NCI-H2081 treated with DMSO at 0.1 percent for 48 hours (cell line): ENCODE measurements around the gene ILK.

Experiments used
- DNase-seq: peaks from one replicate; lab custom pipeline; 2025; lab: John Stamatoyannopoulos, UW

ILK gene

DNA sequence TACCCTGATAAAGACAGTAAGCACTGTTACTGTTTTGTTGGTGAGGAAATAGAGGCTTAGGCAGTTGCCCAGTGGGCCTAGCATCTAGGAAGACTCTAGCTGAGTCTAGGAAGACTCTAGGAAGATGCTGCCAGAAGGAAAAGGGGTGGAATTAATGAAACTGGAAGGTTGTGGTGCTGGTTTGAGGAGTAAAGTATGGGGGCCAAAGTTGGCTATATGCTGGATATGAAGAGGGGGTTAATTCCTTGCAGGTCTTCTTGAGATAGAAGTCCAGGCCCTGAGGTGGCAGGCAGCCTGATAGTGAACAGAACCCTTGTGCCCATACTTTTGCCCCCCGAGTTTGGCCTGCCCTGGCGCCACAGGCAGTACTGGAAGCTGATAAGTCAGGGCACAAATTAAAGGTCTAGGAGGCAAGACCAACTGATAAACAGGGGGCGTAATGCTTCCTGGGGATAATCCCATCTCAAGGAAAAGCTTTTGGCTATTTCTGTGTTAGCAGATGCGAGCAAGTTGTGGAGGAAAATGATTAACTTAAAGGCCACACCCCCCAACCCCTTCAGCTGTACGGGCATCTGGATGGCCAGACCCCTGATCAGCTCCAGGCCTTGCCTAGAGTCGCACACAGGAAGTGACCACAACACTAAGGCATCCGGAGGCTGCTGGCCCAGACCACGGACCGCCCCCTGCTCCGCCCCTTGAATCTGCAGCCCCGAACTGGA is 3.1 kb downstream of the ILK start:
- DNase-seq, result no peak

DNA sequence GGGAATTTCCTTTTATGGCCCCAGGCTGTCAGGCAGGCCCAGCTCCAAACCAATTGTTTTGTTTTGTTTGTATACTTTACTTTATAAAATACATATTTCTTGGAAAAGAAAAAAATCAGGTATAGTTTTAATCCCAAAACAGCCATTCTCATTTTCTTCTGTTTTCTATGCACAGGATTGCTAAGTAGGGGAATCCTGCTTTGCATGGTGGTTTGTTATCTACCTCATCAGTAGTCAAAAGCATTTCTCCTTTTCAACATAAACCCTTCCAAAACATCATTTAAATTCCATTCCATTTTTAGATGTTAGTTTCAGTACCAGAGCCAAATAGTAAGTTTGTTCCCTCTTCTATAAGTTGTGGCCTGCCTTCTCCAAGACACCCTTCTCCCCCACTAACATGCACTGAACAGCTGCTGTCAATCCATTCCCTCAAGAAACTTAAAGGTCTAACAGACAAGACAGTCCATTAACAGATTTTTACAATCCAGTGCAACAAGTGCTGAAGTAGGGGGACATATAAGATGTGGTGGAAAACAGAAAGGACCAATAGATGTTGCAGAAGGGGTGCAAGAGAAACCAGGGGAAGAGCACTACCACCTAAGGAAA is 3.7 kb downstream of the ILK start:
- DNase-seq, result no peak

DNA sequence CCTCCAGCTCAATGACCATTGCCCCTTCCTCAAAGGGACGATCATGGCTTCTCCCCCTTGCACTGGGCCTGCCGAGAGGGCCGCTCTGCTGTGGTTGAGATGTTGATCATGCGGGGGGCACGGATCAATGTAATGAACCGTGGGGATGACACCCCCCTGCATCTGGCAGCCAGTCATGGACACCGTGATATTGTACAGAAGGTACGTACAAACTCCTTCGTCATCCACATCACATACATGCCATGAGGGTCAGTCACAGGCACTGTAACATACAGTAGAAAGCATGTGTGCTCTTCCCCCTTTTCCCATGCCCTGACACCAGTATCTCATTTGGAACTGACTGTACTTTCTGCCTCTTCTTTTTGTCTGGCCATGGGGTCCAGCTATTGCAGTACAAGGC is 4.4 kb downstream of the ILK start:
- no peak for DNase-seq

DNA sequence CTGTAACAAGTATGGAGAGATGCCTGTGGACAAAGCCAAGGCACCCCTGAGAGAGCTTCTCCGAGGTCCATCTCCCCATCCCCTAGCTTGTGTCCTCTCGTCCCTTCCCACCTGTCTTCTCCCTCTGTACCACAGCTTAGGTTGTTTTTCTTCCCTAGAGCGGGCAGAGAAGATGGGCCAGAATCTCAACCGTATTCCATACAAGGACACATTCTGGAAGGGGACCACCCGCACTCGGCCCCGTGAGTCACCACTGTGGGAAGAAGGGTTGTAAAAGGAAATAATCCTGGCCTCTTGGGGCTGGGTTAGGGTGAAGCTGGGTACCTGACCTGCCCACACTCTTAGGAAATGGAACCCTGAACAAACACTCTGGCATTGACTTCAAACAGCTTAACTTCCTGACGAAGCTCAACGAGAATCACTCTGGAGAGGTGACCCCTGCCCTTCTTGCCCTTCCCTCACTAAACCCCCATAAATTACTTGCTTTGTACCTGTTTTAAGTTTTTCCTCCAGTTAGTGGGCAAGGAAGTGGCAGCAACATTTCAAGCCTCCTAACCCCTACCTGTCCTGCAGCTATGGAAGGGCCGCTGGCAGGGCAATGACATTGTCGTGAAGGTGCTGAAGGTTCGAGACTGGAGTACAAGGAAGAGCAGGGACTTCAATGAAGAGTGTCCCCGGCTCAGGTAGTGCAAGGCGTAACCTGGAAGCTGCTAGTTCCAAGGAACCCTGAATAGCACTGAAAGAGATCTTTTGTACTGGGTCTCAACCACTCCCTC is 5.3 kb downstream of the ILK start:
- DNase-seq, result no peak

DNA sequence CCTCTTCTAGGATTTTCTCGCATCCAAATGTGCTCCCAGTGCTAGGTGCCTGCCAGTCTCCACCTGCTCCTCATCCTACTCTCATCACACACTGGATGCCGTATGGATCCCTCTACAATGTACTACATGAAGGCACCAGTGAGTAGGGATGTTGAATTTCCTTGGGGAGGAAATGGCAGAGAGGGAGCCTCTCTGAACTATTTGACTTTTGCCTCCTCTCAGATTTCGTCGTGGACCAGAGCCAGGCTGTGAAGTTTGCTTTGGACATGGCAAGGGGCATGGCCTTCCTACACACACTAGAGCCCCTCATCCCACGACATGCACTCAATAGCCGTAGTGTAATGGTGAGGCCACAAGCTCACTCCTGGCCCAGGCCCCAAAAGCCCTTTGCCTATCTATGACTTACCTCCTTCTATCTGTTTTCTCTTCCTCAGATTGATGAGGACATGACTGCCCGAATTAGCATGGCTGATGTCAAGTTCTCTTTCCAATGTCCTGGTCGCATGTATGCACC is 6.0 kb downstream of the ILK start:
- no peak for DNase-seq

DNA sequence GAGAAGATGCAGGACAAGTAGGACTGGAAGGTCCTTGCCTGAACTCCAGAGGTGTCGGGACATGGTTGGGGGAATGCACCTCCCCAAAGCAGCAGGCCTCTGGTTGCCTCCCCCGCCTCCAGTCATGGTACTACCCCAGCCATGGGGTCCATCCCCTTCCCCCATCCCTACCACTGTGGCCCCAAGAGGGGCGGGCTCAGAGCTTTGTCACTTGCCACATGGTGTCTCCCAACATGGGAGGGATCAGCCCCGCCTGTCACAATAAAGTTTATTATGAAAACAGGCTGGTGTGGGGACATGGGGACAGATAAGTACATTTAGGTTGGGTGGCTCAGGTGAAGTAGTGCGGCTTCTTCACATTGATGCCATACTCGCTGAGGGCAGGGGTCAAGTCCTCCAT is 7.0 kb downstream of the ILK start:
- DNase-seq, result no peak

DNA sequence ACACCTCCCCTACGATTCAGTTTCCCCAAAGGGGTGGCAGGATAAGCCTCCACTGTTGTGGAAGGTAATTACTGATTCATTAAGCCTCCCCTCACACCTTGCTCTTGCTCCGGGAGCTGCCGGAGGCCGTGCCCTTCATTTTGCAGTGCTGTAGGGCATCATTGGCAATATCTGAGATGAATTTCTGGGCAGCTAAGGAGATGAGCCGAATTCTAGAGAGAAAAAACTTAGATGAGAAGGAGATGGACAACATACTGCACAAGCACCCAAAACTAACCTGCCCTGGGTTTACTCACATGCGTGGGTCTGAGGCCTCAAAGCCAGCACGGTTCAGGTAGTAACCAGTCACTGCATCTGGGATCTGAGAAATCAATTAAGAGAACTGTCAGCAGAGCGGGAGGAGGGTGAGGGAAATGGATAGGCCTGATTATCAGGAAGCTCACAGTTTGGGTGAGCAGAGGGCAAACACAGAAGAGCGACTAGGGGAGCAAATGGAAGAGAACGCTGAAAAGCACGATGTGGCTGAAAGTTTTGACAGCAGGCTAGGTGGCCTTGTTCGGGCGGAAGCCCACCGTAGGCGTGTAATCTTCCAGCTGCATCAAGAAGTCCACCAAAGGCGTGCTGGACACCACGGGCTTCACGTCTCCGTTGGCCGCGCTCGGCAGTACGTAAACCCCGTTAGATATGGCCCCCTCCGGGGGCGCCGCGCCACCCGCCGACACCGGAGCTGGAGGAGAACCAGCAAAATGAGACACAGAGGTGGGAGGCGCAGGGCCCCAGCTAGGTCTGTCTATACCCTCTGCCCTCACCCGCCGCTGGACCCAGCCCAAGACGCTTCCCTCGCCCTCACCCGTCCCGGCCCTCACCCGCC is 7.8 kb downstream of the ILK start:
- no peak for DNase-seq

DNA sequence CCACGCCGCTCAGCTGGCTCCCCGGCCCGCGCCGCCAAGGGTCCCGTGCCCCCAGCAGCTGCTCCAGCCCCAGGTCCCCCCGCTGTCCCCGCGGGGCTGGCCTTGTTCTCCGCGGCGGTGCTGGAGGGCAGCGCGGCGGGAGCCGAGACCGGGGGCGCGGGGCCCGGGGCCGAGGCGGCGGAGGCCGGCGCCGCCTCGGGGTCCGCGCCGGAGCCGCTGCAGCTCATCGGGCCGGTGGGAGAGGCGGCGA is 8.3 kb downstream of the ILK start:
- no peak for DNase-seq

DNA sequence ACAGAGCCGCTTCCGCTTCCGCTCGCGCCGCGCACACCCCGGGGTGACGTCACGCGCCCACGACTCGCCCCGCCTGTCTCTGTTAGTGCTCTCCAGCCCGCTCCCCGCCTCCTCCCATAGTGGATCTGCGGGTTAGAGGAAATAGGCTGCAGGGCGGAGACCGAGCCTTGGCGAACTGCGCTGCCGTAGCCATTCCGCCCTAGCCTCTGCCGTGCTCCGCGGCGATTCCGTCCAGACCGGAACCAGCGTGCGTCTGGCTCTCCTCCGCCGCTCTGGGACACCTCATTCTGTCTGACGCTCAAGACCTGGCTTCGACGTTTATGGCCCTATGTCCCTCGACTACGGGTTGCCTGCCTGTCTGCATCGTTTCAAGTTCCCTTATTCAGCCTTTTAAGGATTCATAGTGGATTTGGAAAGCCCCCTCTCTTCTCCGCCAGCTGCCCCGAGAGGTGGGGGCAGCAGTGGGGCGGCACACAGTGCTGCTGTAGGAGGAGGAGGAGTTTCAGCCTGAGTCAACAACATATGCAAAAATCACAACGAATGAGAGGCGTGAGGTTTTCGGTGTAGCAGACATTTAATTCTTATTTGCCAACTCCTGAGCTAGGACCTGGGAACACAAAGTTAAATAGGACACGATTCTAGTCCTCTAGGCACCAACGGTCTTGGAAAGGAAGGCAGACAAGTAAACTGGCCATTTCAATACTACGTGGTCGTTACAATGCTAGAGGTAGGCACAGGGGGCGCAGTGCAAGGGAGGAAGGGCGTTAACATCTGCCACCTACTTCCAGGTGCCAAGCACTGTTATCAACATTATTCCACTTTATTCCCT is 8.9 kb downstream of the ILK start, which contains the start of gene TAF10:
TSS of gene TAF10 (minus strand) at position 4 of the 829 bp plus-strand sequence. CDS start 27 bp downstream, outside the sequence.
- DNase-seq, result peak; percentile 62

DNA sequence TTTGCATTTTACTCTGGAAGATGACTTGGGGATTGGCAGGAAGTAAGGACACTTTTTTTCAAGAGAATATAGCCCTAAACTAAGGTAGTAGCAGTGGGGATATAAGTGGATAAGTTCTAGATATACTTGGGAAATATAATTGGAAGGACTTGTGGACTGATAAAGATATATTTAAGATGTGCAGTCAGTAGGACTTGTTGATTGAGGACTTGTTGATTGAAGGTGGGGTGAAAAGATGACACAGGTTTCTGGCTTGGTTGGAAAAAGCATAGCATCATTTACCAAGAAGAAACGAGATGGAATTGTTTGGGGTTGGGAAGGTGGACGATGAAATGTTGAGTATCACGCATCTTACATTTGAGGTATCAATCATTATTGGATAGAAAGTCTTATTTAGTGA is 9.9 kb downstream of the ILK start:
- DNase-seq, result no peak

DNA sequence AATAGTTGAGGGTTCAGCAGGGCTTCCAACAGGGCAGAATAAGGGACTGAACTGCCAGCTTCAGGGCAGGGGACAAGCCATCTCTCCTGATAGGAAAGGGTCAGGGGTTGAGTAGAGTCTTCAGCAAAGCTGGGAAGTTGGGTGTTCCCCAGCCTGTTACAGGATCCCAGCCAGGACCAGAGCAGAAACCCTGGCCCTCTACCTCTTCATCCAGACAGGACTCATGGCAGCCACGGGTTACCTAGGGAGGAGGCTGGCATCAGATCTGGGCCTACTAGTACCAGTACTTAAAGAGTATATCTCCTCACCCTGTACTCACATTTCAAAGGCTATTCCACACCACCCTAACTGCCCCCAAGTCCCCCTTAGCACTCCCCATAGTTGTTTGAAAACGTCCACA is 10.9 kb downstream of the ILK start:
- DNase-seq, result no peak

DNA sequence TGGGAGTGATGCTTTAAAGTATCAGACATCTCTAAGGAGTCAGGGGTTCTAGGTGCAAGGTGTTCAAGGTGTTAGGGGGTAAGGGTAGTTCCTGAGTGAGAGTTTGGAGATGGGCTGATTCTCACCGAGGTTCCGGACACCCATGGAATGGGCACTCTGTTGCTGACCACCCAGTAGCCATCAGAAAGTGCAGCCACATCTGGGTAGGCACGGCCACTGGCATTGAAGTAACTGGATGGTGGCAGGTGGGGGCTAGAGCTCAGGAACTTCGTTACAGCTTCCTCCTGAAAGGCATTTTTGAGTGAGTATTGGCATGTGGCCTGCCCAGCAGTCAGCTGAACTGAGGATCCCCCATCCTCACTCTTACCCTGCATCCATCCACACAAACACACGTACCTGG is 11.5 kb downstream of the ILK start:
- no peak for DNase-seq

DNA sequence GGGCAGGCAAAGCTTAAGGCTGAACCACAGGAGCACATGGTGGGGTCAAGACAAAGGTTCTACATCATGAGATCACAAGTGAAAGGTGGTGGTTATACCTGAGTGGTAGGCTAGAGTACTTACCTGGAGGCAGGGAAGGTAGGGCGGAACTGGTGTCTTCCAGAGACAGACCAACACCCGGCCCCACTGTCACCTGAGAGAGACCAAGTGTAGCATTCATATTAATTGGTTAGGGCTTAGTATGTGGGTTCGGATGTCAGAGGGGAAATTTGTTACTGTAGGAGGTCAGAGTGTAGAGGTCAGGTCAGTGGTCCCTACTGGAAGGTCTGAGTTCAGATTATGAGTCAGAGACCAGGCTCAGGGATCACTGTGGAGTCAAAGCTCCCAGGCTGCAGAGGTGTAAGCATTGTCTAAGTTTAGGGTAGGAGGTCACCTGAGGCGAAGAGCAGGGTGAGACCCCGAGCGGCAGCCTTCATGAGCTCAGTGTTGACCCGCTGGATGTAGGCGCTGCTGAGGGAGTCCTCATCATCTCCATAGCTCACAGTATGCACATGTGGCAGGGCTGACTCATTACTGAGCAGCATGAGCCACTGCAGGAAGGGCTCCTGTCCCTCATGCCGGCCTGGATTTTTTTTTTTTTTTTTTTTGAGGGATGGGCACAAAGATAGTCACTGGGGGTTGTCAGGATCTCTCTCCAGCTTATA is 12.5 kb downstream of the ILK start:
- no peak for DNase-seq

DNA sequence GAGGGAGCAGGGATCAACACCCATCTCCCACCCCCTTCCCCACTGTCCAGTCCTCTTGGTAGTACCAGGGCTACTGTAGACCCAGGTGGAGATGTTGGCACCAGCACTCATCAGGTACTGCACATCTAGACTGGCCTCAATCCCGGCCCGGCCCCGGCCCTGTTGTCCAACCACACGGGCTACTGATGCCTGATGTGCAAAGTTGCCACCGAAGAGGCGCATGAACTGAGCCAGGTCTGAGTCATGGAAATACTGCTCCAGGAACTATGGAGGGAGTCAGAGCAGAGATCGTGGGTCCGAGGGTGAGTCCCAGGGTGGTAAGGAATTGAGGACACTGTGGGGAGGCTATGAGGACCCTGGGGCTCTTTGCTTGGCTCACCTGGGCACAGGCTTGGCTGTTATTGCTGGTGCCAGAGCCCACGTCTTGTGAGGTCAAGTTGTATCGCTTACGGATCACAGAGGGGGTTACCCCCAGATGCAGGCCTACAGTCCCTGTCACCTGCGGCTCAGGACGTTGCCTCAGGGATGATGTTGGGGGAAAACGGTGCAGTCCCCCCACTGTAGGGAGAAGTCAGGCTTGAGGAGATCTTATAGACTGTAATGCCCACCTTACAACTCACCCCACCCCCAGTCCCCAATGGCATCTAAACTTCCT is 13.1 kb downstream of the ILK start:
- DNase-seq, result no peak

DNA sequence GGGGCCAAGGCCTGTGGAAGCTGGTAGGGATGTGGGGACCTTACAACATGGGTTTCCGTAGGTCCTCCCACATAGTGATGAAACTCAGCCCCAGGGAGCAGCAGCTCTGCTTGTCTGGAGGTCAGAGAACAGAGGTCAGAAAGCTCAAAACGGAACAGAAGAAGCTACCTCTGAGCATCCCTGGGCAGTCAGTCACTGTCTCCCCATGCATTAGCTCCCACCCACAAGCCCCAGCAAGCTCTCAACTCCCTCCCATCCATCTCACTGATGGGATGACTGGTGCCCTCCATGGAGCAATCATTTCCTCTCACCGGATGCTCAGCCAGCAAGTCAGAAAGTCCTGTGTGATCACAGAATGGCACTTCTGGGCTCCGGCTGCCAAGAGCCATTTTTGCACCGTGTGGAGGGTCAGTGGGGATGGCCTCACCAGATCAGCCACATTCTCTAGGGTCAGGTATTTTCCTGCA is 13.8 kb downstream of the ILK start:
- DNase-seq, result no peak

DNA sequence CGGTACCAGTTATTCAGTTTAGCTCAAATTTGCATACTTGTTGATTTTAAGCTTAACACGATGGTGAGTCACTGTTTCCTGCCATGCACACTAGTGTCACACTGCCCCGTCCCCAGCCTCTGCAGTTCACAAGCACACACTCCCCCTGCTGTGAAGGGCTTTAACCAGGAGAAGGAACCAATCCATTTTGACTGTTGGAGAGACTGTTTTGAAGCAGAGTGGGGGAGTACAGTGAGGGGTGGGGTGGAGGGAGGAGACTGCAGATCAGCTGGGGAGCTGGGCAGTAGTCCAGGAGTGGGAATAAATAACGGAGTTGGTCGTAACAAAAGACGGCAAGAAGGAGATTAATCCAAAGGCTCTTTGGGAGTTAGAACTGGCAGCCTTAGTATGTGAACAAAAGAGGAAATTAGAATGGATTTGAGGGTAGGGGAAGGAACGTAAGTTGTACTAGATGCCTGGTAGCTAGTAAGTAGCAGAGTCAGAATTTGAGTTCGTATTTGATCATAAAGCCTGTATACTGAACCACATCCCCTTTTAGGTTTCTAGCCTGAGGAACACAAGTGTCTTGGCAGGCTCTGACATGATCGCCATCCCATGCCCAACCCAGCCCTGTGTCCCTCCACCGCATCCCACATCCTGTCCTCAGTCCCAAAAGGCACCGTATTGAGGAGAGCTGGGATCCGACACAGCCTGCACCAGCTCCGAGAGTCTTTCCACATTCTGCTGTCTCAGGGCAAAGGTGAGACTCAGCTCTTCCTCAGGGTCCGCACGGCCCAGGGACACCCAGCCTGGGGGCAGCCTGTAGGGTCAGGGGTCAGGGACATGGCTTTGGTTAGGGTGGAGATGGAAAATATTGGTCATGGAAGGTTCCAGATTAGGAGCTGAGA is 14.8 kb downstream of the ILK start:
- no peak for DNase-seq

DNA sequence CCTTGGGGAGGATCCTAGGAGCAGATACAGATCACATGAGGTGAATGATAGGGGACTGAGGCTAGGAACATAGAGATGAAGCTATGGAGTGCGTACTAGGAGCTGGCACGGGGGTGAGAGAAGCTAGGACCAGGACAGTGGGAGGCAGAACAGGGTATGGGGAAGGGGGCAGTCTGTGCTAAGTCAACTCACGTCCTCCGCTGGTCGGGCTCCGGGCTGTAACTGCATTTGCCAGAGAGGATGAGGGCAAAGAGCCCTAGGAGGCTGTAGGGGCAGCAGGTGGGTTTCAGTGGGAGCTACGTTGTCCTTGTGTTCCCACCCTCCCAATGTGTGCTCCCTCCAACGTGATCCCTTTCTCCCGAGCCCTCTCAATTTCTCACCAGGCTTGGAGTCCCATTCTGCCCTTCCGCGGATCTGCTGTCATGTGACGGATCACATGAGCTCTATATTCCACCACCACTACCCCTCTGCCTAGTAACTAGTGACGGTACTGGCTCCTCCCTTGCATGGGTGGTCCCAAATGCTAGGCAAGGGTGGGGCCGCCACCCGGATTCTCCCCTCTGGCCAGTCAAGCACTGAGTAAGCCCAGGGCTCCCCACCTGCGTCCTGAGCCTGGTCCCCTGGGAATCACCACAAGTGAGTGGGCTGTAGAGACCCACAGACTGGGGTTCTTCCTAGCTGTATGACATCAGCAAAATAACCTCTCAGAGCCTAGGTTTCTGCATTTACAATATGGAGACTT is 15.6 kb downstream of the ILK start, which contains the start of gene TPP1:
TSS of gene TPP1 (minus strand) at position 419 of the 742 bp plus-strand sequence. CDS start at position 397, 22 bp downstream.
- DNase-seq, result peak; percentile 69

DNA sequence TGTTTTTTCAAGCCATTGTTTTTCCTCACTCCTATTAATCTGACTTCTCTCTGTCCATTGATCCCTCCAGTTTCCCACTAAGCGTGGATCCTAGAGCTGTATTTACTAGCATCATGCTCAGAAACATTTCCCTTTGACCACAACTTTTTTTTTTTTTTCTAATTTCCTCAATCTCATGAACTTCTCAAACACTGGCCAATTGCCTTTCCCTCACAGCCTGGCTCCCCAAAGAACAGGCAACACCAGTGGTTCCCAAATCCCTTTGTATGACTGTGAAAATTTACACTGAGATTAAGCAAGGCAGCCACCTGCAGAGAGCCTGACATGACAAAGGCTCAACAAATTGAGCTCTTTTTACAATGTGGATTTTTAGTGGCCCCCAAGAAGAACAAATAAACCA is 17.1 kb downstream of the ILK start:
- no peak for DNase-seq
